Skeletal muscle satellite cell (primary cell): Measurements from ENCODE around the gene HSPBP1.

Source experiments
- H3K27me3 ChIP-seq: 2 replicates; pipeline ENCODE4 v1.7.0; 2013; ENCODE audit warnings: low read length; ENCODE audit not compliant: control insufficient read depth, insufficient read depth
- H3K36me3 ChIP-seq: 2 replicates; pipeline ENCODE4 v1.7.0; 2013; ENCODE audit warnings: mild to moderate bottlenecking, control low read depth, low read length; ENCODE audit not compliant: insufficient read depth
- H3K4me1 ChIP-seq: 2 replicates; pipeline ENCODE4 v1.7.0; 2013; ENCODE audit warnings: low read length; ENCODE audit not compliant: control insufficient read depth, insufficient read depth
- H3K4me2 ChIP-seq: 2 replicates; pipeline ENCODE4 v1.7.0; 2013; ENCODE audit warnings: mild to moderate bottlenecking, low read length
- H3K4me3 ChIP-seq: 2 replicates; pipeline ENCODE4 v1.7.0; 2013; ENCODE audit warnings: low read length
- H3K9ac ChIP-seq: 2 replicates; pipeline ENCODE4 v1.7.0; 2013; ENCODE audit warnings: mild to moderate bottlenecking, low read depth, low read length, moderate library complexity
- H3K9me3 ChIP-seq: replicated peaks from 2 replicates; pipeline ENCODE4 v1.7.0; 2013; ENCODE audit warnings: mild to moderate bottlenecking, control low read depth, low read length

HSPBP1 gene

DNA sequence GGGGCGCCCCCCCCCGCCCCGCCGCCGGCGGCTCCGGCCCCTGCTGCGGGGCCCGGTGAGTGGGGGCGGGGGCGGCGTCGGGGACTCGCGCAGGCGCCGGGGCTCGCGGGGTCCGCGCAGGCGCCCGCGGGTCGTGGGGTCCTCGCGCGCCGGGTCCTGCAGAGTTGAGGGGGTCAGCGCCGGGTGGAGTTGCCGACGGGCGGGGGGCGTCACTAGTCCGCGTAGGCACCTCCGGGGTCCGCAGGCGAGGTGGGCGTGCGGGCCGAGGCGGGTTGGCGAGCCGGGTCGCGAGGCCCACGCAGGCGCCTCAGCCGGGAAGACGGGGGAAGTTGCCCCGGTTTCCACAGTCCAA lies 21.5 kb downstream of the HSPBP1 start:
- H3K4me1 ChIP-seq = peaks cover 41% of the 10 kb centered on the region

DNA sequence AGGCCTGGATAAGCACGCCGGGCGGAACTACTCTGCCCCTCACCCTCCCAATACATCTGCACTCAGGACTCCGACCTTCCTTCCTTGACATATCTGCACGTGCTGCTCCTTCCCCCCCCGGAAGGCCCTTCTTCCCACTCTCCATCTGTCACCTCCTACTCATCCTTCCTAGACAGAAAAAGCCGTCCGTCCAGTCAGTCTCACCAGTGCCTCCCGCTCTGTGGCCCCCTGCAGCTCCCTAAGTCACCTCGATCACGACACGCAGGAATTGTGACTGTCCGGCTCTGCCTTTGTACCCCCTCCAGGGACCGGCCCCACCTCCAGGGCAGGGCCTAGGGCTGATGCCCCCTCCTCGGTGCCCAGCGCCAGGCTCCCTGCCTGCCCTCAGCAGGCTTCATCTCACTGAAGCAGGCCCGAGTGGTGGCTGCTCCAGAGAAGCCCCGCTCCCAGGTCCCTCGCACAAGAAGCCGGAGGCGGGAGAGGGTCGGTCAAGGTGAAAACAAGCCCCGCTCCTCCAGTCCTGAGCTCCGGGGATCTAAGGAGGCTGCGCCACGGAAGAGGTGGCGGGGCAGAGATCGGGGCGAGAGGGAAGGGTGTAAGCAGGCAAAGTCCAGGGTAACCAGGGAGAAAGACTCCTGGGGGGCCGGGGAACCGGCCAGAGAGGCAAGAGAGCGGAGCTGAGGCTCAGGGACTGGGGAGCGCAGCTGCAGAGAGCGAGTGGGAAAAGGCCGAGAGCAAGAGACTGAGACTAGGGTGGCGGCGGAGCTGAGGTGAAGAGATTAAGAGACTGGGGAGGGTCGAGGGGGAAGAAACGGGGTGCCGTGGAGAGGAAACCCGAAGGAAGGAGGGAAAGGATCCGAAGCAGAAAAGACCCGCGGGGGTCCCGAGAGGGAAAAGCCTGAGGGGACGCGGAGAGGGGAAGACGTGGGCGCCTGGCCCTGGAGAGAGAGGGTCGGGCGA lies 22.2 kb downstream of the HSPBP1 start:
- Histone ChIP-seq H3K9ac (peak overlapping the region; percentile 96), H3K9me3 (no peaks in the 10 kb centered on the region), H3K36me3 (peaks cover 6% of the 10 kb centered on the region), H3K4me3 (peak overlapping the region; percentile 79), H3K4me1 (peaks cover 41% of the 10 kb centered on the region), H3K4me2 (peak overlapping the region; percentile 94), H3K27me3 (no peaks in the 10 kb centered on the region)

More for the DNA sequence above, 21.5 kb downstream of the HSPBP1 start:
- H3K36me3 ChIP-seq = peaks cover 6% of the 10 kb centered on the region
- no peaks in the 10 kb centered on the region for H3K27me3 ChIP-seq
- H3K4me3 ChIP-seq = peak overlapping the region; percentile 79
- peak overlapping the region; percentile 94 for H3K4me2 ChIP-seq
- peak overlapping the region; percentile 96 for H3K9ac ChIP-seq
- H3K9me3 ChIP-seq = no peaks in the 10 kb centered on the region

DNA sequence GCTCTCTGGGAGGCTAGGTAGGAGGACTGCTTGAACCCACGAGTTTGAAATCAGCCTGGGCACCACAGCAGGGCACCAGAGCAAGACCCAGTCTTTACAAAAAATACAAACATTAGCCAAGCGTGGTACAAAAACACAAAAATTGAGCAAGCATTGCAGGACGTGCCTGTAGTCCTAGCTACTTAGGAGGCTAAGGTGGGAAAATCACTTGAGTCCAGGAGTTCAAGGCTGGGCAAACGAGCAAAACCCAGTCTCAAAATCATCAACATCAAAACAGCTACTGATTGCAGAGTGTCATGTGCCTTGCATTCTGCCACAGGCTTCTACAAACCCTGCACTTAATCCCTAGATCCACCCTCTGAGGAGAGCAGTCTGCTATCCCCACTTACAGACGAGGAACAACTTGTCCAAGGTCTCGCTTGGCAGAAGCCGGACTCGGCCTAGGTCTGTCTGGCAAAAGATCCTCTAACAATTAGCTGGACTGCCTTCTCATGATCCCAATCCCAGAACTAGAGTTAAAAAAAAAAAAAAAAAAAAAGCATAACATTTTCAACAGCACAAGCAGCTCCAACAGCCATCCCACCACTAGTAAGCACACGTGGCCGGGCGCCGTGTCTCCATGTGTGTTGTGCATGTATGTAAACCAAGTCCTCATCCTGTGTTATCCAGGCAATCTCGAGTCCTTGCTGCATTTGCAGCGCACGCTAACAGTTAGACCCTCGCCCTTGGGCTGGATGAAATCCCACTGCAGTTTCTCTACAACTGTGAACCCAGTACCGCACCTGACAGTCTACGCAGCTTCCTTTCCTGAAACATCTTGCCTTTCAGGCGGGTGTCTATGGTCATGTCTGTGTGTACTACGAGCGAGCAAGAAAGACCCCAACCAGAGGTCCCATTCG lies 23.1 kb downstream of the HSPBP1 start:
- Histone ChIP-seq H3K4me2 (peak overlapping the region; percentile 94), H3K36me3 (peaks cover under 1% of the 10 kb centered on the region), H3K4me3 (peak overlapping the region; percentile 79), H3K9me3 (no peaks in the 10 kb centered on the region), H3K27me3 (no peaks in the 10 kb centered on the region), H3K9ac (peak overlapping the region; percentile 96), H3K4me1 (peaks cover 42% of the 10 kb centered on the region)

GRCh38 chr19:55255618-55256423 lies 24.1 kb downstream of the HSPBP1 start:
- Histone ChIP-seq H3K4me2 (peak overlapping the region; percentile 94), H3K27me3 (no peaks in the 10 kb centered on the region), H3K4me1 (peaks cover 48% of the 10 kb centered on the region), H3K9ac (no peak overlapping the region), H3K36me3 (no peaks in the 10 kb centered on the region), H3K9me3 (no peaks in the 10 kb centered on the region), H3K4me3 (peak overlapping the region; percentile 79)

GRCh38 chr19:55254625-55254977 lies 25.3 kb downstream of the HSPBP1 start:
- Histone ChIP-seq H3K27me3 (no peaks in the 10 kb centered on the region), H3K9me3 (no peaks in the 10 kb centered on the region), H3K4me1 (peaks cover 44% of the 10 kb centered on the region), H3K36me3 (no peaks in the 10 kb centered on the region), H3K4me3 (no peak overlapping the region), H3K4me2 (peak overlapping the region; percentile 94), H3K9ac (no peak overlapping the region)

- no peak overlapping the region for H3K4me3 ChIP-seq
- H3K9ac ChIP-seq = no peak overlapping the region
These were observed 25.9 kb downstream of the HSPBP1 start for GRCh38 chr19:55253842-55254624.

DNA sequence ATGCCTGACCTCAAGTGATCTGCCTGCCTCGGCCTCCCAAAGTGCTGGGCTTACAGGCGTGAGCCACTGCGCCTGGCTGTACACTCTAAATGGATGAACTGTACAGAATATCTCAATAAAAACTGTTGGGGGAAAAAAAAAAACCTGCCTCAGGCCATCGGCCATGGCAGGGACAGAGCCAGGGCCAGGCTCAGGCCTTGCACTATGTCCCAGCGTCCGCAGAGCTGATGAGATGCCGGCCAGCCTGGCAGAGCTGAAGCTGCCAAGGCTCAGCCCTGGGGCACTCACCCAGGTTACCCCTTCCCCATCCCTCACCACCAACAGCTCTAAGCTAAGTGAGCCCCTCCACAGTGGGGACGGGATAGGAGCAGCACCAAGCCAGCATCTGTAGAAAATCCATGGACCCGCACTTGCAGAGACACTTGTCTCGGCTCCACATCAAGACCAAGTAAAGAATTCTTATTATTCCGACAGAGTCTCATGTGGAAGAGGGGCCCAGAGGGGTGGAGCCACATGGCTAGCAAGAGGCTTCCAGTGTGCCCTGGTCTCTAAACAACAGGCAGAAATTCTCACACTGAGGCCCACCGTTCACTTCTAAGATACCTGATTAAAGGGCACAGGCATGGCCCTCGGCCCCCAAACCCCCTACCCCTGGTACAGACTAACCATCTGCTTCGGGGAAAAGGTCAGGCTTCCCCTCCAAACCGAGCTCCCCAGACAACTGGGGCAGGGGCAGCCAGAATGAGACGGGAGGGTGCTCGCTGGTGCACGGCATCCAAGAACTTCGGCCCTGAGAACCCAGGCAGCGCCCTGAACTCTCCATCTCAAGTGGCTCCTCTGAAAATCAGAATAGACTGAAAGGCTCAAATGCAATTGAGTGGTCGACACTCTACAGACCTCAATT lies 26.9 kb downstream of the HSPBP1 start:
- no peaks in the 10 kb centered on the region for H3K9me3 ChIP-seq
- no peaks in the 10 kb centered on the region for H3K27me3 ChIP-seq
- H3K4me2 ChIP-seq = no peak overlapping the region
- H3K4me1 ChIP-seq = peaks cover 41% of the 10 kb centered on the region
- H3K36me3 ChIP-seq = no peaks in the 10 kb centered on the region
- no peak overlapping the region for H3K4me3 ChIP-seq
- H3K9ac ChIP-seq = no peak overlapping the region

More at GRCh38 chr19:55253842-55254624, 25.9 kb downstream of the HSPBP1 start:
- Histone ChIP-seq H3K9me3 (no peaks in the 10 kb centered on the region), H3K36me3 (no peaks in the 10 kb centered on the region), H3K4me1 (peaks cover 41% of the 10 kb centered on the region), H3K4me2 (peak overlapping the region; percentile 94), H3K27me3 (no peaks in the 10 kb centered on the region)

GRCh38 chr19:55251341-55252081 lies 28.4 kb downstream of the HSPBP1 start:
- Histone ChIP-seq H3K4me2 (no peak overlapping the region), H3K27me3 (no peaks in the 10 kb centered on the region), H3K9ac (no peak overlapping the region), H3K9me3 (no peaks in the 10 kb centered on the region), H3K36me3 (peaks cover 2% of the 10 kb centered on the region), H3K4me1 (peaks cover 29% of the 10 kb centered on the region), H3K4me3 (no peak overlapping the region)

GRCh38 chr19:55250262-55251036 lies 29.5 kb downstream of the HSPBP1 start:
- Histone ChIP-seq H3K4me2 (no peak overlapping the region), H3K27me3 (no peaks in the 10 kb centered on the region), H3K9ac (no peak overlapping the region), H3K9me3 (no peaks in the 10 kb centered on the region), H3K4me3 (no peak overlapping the region), H3K36me3 (peaks cover 11% of the 10 kb centered on the region), H3K4me1 (peaks cover 18% of the 10 kb centered on the region)
